Caco-2 (cell line): Measurements from ENCODE around the gene MILR1. TPM values are rescaled to one million over a fixed set of nuclear protein-coding genes. Genes with fewer than 3 reads are reported as not detected.

ENCODE experiments used
- BruUV-seq: library from RNA; stranded (reverse); fragments of 400-500 nt; replicated peaks from 2 replicates; lab custom pipeline; 2021; lab: Mats Ljungman, UMichigan
- CTCF ChIA-PET: fragments of 300-600 bp; sonication (Branson Sonifier 250); formaldehyde crosslinking; loops from one replicate; lab custom pipeline; 2022; ENCODE audit warnings: antibody characterized with exemption; lab: Charles Lee
- POLR2A ChIA-PET: fragments of 300-600 bp; sonication (Branson Sonifier 250); formaldehyde crosslinking; loops from one replicate; lab custom pipeline; 2022; ENCODE audit warnings: antibody characterized with exemption; lab: Charles Lee
- DNase-seq, 2 experiments: peaks; one replicate each; pipeline versions ENCODE4 v3.0.0 to v3.0.0-alpha.2; 2020 to 2022
- H3K27me3 ChIP-seq: replicated peaks from 2 replicates; pipeline ENCODE4 v1.6.0; 2011; ENCODE audit warnings: low read length; ENCODE audit not compliant: control insufficient read depth, insufficient read depth
- H3K36me3 ChIP-seq: 2 replicates; pipeline ENCODE4 v1.5.1; 2011; ENCODE audit warnings: low read length; ENCODE audit not compliant: control insufficient read depth, insufficient read depth
- H3K4me1 ChIP-seq: fragments of 250-450 bp; sonication (Bioruptor Pico); 2 replicates; pipeline ENCODE4 v1.5.1; 2020; ENCODE audit warnings: mild to moderate bottlenecking
- H3K4me3 ChIP-seq: 2 replicates; pipeline ENCODE4 v1.5.1; 2011; ENCODE audit warnings: low read depth, mild to moderate bottlenecking, control low read depth, low read length
- H3K9me3 ChIP-seq: fragments of 250-450 bp; sonication (Bioruptor Pico); 2 replicates; pipeline ENCODE4 v1.5.1; 2020; ENCODE audit warnings: mild to moderate bottlenecking, moderate library complexity
- H3K27ac Mint-ChIP-seq: one replicate; pipeline ENCODE4 v1.8.0; 2022; ENCODE audit warnings: mixed read lengths; ENCODE audit not compliant: unreplicated experiment
- H3K27me3 Mint-ChIP-seq: one replicate; pipeline ENCODE4 v1.8.0; 2022; ENCODE audit warnings: mixed read lengths; ENCODE audit not compliant: insufficient read depth, unreplicated experiment
- H3K36me3 Mint-ChIP-seq: one replicate; pipeline ENCODE4 v1.8.0; 2022; ENCODE audit warnings: mild to moderate bottlenecking, mixed read lengths; ENCODE audit not compliant: insufficient read depth, unreplicated experiment
- H3K4me1 Mint-ChIP-seq: one replicate; pipeline ENCODE4 v1.8.0; 2022; ENCODE audit warnings: low read depth, mixed read lengths; ENCODE audit not compliant: unreplicated experiment
- H3K4me3 Mint-ChIP-seq: one replicate; pipeline ENCODE4 v1.8.0; 2022; ENCODE audit warnings: mild to moderate bottlenecking, moderate library complexity, mixed read lengths; ENCODE audit not compliant: unreplicated experiment
- H3K9me3 Mint-ChIP-seq: one replicate; pipeline ENCODE4 v1.8.0; 2022; ENCODE audit warnings: mixed read lengths; ENCODE audit not compliant: unreplicated experiment
- CTCF ChIP-seq, 2 experiments: fragments of 200-600 bp in 1 of 2; IDR thresholded peaks; 1 replicate in 1 of 2; 2 replicates in 1 of 2; pipeline versions ENCODE4 v1.5.1 to v1.8.0; 2011 to 2022; ENCODE audit warnings: antibody characterized with exemption in 1 of 2, control low read depth in 1 of 2, inconsistent platforms in 1 of 2, low read depth in 1 of 2, low read length in 1 of 2, mild to moderate bottlenecking in 1 of 2, moderate library complexity in 1 of 2; ENCODE audit not compliant: insufficient read depth in 1 of 2, severe bottlenecking in 1 of 2, unreplicated experiment in 1 of 2
- intact Hi-C: fragments of 100-400 bp; cut with micrococcal nuclease; formaldehyde crosslinking; loops from one replicate; pipeline ENCODE4 v1.10.0; 2022; ENCODE audit not compliant: unreplicated experiment
- total RNA-seq: library from RNA; stranded (reverse); gene quantifications from 2 replicates; pipeline ENCODE4 v1.2.3, GENCODE V29; 2022

The MILR1 gene
- total RNA-seq, 1 experiment from 2014 or later = not detected

GRCh38 chr17:64401244-64401860 lies 47.6 kb upstream of the MILR1 start:
- no peaks in the 10 kb centered on the region for H3K27me3 ChIP-seq
- peaks cover 6% of the 10 kb centered on the region for H3K4me1 ChIP-seq
- no peaks in the 10 kb centered on the region for H3K36me3 ChIP-seq
- H3K4me3 Mint-ChIP-seq = no peak overlapping the region
- intact Hi-C loops = no loop called here
- BruUV-seq = no TSS peak
- H3K4me1 Mint-ChIP-seq = no peaks in the 10 kb centered on the region
- no peaks in the 10 kb centered on the region for H3K9me3 Mint-ChIP-seq
- ChIA-PET CTCF (no interaction called here), POLR2A (no interaction called here)
- H3K9me3 ChIP-seq = no peaks in the 10 kb centered on the region
- no peaks in the 10 kb centered on the region for H3K27me3 Mint-ChIP-seq
- no peak for TF ChIP-seq CTCF (IDR thresholded peaks at IDR 0.05; ENCODE audit: insufficient read depth in 1 of 2, low read depth in 1 of 2, low read length in 1 of 2, severe bottlenecking in 1 of 2, unreplicated experiment in 1 of 2)
- no peak overlapping the region for H3K4me3 ChIP-seq
- no peak overlapping the region for H3K27ac Mint-ChIP-seq
- no peak for DNase-seq
- H3K36me3 Mint-ChIP-seq = no peaks in the 10 kb centered on the region

- ChIA-PET POLR2A (no interaction called here), CTCF (no interaction called here)
- no peak overlapping the region for H3K4me3 Mint-ChIP-seq
- Histone ChIP-seq H3K9me3 (no peaks in the 10 kb centered on the region), H3K4me1 (no peaks in the 10 kb centered on the region; the same call in 1 of the 2 replicates), H3K4me3 (no peak overlapping the region), H3K36me3 (no peaks in the 10 kb centered on the region), H3K27me3 (no peaks in the 10 kb centered on the region)
- H3K9me3 Mint-ChIP-seq = no peaks in the 10 kb centered on the region
- intact Hi-C loops = no loop called here
- no TSS peak for BruUV-seq
- no peak overlapping the region for H3K27ac Mint-ChIP-seq
- H3K4me1 Mint-ChIP-seq = no peaks in the 10 kb centered on the region
- DNase-seq = no peak
- H3K27me3 Mint-ChIP-seq = no peaks in the 10 kb centered on the region
- H3K36me3 Mint-ChIP-seq = no peaks in the 10 kb centered on the region
- TF ChIP-seq CTCF (IDR thresholded peaks at IDR 0.05; ENCODE audit: insufficient read depth in 1 of 2, low read depth in 1 of 2, low read length in 1 of 2, severe bottlenecking in 1 of 2, unreplicated experiment in 1 of 2) = no peak
These were observed 47.0 kb upstream of the MILR1 start for GRCh38 chr17:64401941-64402340.

- no peaks in the 10 kb centered on the region for H3K36me3 ChIP-seq
- H3K27me3 ChIP-seq = no peaks in the 10 kb centered on the region
- no peak overlapping the region for H3K4me3 ChIP-seq
- Mint-ChIP-seq H3K27me3 (no peaks in the 10 kb centered on the region), H3K36me3 (no peaks in the 10 kb centered on the region), H3K4me1 (no peaks in the 10 kb centered on the region), H3K9me3 (no peaks in the 10 kb centered on the region), H3K27ac (no peak overlapping the region), H3K4me3 (no peak overlapping the region)
- POLR2A ChIA-PET = no interaction called here
- no peaks in the 10 kb centered on the region for H3K9me3 ChIP-seq
- intact Hi-C loops = no loop called here
- no peak for DNase-seq
- BruUV-seq = no TSS peak
- no peak for TF ChIP-seq CTCF (IDR thresholded peaks at IDR 0.05; ENCODE audit: insufficient read depth in 1 of 2, low read depth in 1 of 2, low read length in 1 of 2, severe bottlenecking in 1 of 2, unreplicated experiment in 1 of 2)
- CTCF ChIA-PET = no interaction called here
- H3K4me1 ChIP-seq = no peaks in the 10 kb centered on the region
These were observed 46.4 kb upstream of the MILR1 start for GRCh38 chr17:64402469-64402868.
